Measurements from ENCODE around the gene C2orf68.
"Not testable (repeated sequence)": the region's sequence is repeated elsewhere in the genome, so short reads cannot be mapped to it uniquely, and the experiment has no call there.

The C2orf68 gene

GRCh38 chr2:85611705-85612587 lies at the start of gene C2orf68:
Gene C2orf68 (minus strand): TSS chr2:85612066. CDS start chr2:85611984, 82 bp downstream.
- peak; percentile 96 for DNase-seq

- no peak for DNase-seq
These were observed 49.4 kb upstream of the C2orf68 start for GRCh38 chr2:85661139-85661858.

GRCh38 chr2:85660725-85661124 lies 48.9 kb upstream of the C2orf68 start:
- no peak for DNase-seq

- not testable (repeated sequence) for DNase-seq
These were observed 48.4 kb upstream of the C2orf68 start for GRCh38 chr2:85660301-85660700.

GRCh38 chr2:85659324-85659981 lies 47.6 kb upstream of the C2orf68 start:
- no peak for DNase-seq

GRCh38 chr2:85657399-85657798 lies 45.5 kb upstream of the C2orf68 start:
- DNase-seq: not testable (repeated sequence)

- no peak for DNase-seq
These were observed 44.6 kb upstream of the C2orf68 start for GRCh38 chr2:85656468-85656867.

- no peak for DNase-seq
These were observed 44.1 kb upstream of the C2orf68 start for GRCh38 chr2:85655961-85656417.

- DNase-seq: no peak
These were observed 42.1 kb upstream of the C2orf68 start for GRCh38 chr2:85653996-85654395.

GRCh38 chr2:85652056-85652455 lies 40.2 kb upstream of the C2orf68 start:
- DNase-seq: no peak

- DNase-seq: no peak
These were observed 39.2 kb upstream of the C2orf68 start for GRCh38 chr2:85651097-85651496.

- no peak for DNase-seq
These were observed 38.6 kb upstream of the C2orf68 start for GRCh38 chr2:85650456-85650855.

GRCh38 chr2:85649201-85650190 lies 37.6 kb upstream of the C2orf68 start:
- DNase-seq: no peak

- DNase-seq: peak; percentile 60
These were observed 36.8 kb upstream of the C2orf68 start for GRCh38 chr2:85648619-85649018.

GRCh38 chr2:85647823-85648526 lies 36.1 kb upstream of the C2orf68 start:
- DNase-seq: no peak

GRCh38 chr2:85646166-85646565 lies 34.3 kb upstream of the C2orf68 start:
- DNase-seq: no peak

GRCh38 chr2:85644909-85645308 lies 33.0 kb upstream of the C2orf68 start:
- DNase-seq: no peak

GRCh38 chr2:85642725-85643124 lies 30.9 kb upstream of the C2orf68 start:
- no peak for DNase-seq

- DNase-seq: no peak
These were observed 23.8 kb upstream of the C2orf68 start for GRCh38 chr2:85635636-85636035.

- DNase-seq: no peak
These were observed 23.1 kb upstream of the C2orf68 start for GRCh38 chr2:85635011-85635410.

- no peak for DNase-seq
These were observed 19.4 kb upstream of the C2orf68 start for GRCh38 chr2:85631316-85631715.

Data from islet precursor cell (in vitro differentiated cells).